Measurements from ENCODE around the gene LPAR1.

LPAR1 gene

GRCh38 chr9:110877374-110877773 lies 160.9 kb downstream of the LPAR1 start:
- no peak overlapping the region for H3K4me3 ChIP-seq (ENCODE audit: low read depth, low read length)
- TF ChIP-seq CTCF (IDR thresholded peaks at IDR 0.05; ENCODE audit: low read depth, low read length, missing control alignments): no peak
- DNase-seq (ENCODE audit: low read depth): no peak
- in situ Hi-C loops (cut with HindIII; ENCODE audit: low sequenced_read_pairs): no loop called here

- in situ Hi-C loops (cut with HindIII; ENCODE audit: low sequenced_read_pairs): no loop called here
- no peak for DNase-seq (ENCODE audit: low read depth)
- no peak overlapping the region for H3K4me3 ChIP-seq (ENCODE audit: low read depth, low read length)
- TF ChIP-seq CTCF (IDR thresholded peaks at IDR 0.05; ENCODE audit: low read depth, low read length, missing control alignments): no peak
Measured at GRCh38 chr9:110876929-110877328, 161.3 kb downstream of the LPAR1 start.

- in situ Hi-C loops (cut with HindIII; ENCODE audit: low sequenced_read_pairs): no loop called here
- DNase-seq (ENCODE audit: low read depth): no peak
- no peak overlapping the region for H3K4me3 ChIP-seq (ENCODE audit: low read depth, low read length)
- no peak for TF ChIP-seq CTCF (IDR thresholded peaks at IDR 0.05; ENCODE audit: low read depth, low read length, missing control alignments)
Measured at GRCh38 chr9:110874963-110875674, 163.2 kb downstream of the LPAR1 start.

- in situ Hi-C loops (cut with HindIII; ENCODE audit: low sequenced_read_pairs): no loop called here
- no peak for DNase-seq (ENCODE audit: low read depth)
- TF ChIP-seq CTCF (IDR thresholded peaks at IDR 0.05; ENCODE audit: low read depth, low read length, missing control alignments): no peak
- no peak overlapping the region for H3K4me3 ChIP-seq (ENCODE audit: low read depth, low read length)
Measured at GRCh38 chr9:110872920-110873319, 165.3 kb downstream of the LPAR1 start.

GRCh38 chr9:110871736-110872135 lies 166.5 kb downstream of the LPAR1 start:
- TF ChIP-seq CTCF (IDR thresholded peaks at IDR 0.05; ENCODE audit: low read depth, low read length, missing control alignments): no peak
- no peak for DNase-seq (ENCODE audit: low read depth)
- no peak overlapping the region for H3K4me3 ChIP-seq (ENCODE audit: low read depth, low read length)
- in situ Hi-C loops (cut with HindIII; ENCODE audit: low sequenced_read_pairs): no loop called here

GRCh38 chr9:110869931-110870330 lies 168.3 kb downstream of the LPAR1 start:
- TF ChIP-seq CTCF (IDR thresholded peaks at IDR 0.05; ENCODE audit: low read depth, low read length, missing control alignments): no peak
- no peak for DNase-seq (ENCODE audit: low read depth)
- in situ Hi-C loops (cut with HindIII; ENCODE audit: low sequenced_read_pairs): no loop called here
- no peak overlapping the region for H3K4me3 ChIP-seq (ENCODE audit: low read depth, low read length)

Data from astrocyte of the cerebellum (primary cell).